GM18519 (cell line): ENCODE measurements around the gene CCL4L2.
"Not testable (repeated sequence)": the region's sequence is repeated elsewhere in the genome, so short reads cannot be mapped to it uniquely, and the experiment has no call there.

Experiments
- ATAC-seq: cut with Tn5 transposase; IDR thresholded peaks from one replicate; pipeline ENCODE4 v1.9.1; 2021; ENCODE audit warnings: mild to moderate bottlenecking, moderate library complexity; ENCODE audit not compliant: unreplicated experiment, low FRiP score

Gene CCL4L2

DNA sequence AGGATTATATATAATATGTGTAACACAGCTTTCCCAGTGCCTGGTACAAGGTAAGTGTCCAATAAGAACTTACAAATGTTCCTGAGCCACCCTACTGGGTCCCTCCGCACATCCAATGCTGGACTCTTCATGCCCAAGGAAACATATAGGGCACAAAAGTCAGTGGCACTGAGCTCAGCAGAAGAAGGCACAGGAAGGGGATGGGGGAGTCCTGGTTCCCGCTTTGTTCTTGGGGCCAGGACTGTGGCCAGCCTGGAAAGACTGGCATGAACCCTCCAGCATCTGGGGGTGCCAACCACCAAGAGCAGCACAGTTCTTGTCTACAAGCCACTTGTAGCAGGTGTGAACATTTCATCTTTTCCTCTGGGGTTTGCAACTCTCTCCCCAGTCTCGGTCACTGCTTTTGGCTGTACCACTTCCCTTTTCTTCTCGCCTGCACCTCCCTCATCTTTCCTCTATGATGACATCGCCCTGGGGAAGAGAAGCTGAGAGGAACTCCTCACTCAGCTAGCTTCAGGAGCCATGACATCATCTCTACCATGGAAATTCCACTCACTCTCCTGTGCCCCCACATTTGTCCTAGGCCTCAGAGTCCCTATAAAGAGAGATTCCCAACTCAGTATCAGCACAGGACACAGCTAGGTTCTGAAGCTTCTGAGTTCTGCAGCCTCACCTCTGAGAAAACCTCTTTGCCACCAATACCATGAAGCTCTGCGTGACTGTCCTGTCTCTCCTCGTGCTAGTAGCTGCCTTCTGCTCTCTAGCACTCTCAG lies at the start of gene CCL4L2:
Gene CCL4L2 (plus strand): TSS at position 625 of the 773 bp plus-strand sequence.
- not testable (repeated sequence) for ATAC-seq

DNA sequence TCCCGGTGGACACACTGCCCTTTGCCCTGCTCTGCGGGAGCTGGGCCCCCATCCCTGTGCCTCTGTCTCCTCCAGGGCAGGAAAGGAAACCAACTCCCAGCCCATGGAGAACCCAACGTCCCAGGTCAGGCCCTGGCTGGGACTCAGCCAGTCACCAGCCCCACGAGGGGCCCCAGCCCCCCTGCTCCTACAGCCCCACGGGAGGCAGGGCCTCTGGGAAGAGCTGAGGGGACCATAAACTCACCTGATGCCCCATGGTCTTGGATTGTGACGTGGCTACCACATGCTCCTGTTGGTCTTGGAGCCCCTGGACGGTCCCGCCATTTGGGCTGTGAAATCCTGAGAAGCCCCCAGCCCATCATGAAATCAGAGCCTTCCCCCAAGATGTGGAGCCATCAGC lies 42.0 kb upstream of the CCL4L2 start:
- not testable (repeated sequence) for ATAC-seq

DNA sequence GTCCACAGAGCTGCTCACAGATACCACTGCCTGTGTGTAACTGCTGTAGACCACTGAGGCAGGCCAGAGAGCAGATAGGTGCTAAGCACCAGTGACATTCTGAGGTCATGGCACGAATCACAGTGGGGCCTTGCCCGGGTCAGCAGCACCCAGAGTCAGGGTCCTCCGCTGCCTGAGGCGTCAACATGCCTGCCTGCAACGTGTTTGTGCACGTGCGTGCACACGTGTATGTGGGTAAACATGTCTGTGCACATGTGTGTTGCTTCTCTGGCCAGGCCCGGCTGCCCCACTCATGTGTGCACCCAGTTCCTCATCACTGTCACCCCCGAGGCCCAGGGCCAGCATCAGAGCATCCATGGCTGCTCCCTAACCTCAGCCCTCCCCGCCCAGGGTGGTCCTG lies 34.3 kb upstream of the CCL4L2 start, which contains the start of gene TBC1D3B:
Gene TBC1D3B (minus strand): TSS at position 101 of the 400 bp plus-strand sequence. CDS start 1,586 bp downstream, outside the sequence.
- ATAC-seq: not testable (repeated sequence)

DNA sequence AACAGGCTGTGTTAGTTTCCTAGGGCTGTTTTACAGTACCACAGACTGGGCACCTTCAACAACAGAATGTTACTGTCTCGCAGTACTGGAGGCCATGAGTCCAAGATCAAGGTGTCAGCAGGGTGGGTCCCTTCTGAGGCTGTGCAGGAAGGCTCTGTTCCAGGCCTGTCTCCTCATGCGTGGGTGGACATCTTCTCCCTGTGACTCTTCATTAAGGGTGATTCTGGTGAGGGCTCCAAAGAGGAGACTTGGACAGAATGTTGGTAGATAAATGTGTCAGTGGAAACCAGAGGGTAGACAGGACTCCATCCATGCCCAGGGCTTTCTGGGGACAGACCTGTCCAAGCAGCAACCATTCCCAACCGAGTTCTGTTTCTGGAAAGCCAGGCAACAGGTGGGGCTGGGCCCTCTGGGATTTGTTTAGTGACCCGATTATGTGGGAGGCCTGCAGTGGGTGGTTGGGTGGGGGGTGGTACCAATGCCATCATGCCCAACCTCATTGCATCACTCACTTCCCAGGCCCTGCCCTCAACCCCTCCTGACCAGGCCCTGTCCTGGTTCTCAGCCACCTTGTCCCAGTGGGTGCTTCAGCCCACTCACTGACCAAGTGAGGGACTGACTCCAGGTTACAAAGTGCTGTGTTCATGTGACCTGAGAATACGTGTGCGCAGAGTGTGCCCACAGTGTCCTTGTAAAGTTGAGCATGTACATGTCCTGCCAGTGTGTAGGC lies 29.3 kb upstream of the CCL4L2 start:
- ATAC-seq: not testable (repeated sequence)

DNA sequence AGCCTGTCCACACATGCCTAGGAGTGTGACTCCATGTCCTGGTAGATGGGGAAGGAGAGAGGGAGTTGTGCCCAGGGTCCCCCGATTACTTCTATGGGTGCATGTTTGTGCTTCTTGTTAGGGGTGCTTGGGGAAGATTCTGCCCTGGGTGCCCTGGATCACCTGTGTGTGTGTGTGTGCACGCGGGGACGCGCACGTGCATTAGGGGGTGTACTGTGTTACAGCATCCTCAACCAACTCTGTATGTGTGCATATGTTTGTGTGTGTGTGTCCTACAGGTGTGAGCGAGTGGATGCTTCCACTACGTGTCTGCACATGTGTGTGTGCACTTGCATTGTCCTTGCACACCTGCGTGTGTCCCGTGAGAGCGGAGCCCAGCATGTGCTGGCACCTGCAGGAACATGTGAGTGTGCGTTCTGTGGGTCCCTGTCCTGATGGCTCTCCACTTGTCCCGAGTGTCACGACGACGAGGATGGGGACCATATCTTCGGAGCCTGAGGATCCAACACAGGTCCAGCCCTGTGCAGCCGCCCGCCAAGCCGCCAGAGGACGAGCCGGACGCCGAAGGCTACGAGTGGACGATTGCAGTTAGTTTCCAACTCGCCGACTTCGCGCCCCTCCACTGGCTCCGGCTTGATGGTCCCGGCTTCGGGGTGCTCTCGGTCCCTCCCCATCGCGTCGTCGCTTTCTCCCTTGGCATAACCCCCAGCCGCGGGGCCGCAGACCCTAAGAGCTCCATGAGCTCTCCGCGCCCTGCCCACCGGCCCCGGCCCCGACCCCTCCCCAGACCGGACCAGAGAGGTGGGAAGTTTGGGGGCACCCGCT lies 28.5 kb upstream of the CCL4L2 start:
- ATAC-seq: no peak

DNA sequence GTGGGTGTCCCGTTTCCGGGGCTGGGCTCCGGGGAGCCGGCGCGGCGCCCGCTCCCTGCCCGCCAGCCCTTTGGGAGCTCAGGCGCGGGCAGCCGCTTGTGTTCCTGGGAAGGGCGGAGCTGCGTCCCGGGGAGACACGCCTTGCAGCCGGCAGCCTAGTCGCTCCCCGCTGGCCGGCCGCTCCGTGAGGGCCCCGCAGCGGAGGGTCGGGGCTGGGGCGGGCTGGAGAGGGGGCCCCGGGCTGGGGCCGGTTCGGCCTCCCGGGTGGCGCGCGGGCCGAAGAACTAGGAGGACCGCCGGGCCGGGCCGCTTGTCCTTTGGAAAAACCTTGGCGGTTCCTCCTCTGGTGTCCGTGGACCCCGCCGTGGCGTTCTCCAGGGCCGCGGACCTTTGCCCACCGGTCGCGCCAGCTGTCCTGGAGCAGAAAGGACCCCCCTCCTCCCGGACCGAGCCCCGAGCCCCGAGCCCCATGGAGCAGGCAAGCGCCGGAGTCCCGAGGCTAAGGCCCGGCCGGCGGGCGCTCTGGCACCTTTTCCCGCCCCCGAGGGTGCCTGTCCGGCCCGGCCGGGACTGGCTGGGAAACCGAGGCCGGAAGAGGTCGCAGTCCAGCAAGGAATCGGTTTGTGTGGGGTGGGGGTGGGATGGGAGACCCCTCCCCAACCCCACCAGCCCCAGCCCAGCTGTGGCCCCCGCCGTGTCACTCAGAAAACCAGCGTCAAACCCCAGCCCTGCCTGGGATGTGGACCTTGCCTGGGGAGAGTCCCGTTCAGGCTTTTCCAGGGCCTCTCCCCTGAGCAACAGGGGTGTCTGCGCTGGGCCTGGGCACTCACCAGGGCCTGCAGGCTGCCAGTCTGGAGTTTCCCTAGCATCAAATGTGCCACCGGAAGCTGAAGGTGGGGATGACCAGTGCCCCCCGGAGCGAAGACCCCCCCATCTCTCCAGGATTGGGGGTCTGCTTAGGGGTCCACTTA lies 27.6 kb upstream of the CCL4L2 start:
- ATAC-seq: no peak

DNA sequence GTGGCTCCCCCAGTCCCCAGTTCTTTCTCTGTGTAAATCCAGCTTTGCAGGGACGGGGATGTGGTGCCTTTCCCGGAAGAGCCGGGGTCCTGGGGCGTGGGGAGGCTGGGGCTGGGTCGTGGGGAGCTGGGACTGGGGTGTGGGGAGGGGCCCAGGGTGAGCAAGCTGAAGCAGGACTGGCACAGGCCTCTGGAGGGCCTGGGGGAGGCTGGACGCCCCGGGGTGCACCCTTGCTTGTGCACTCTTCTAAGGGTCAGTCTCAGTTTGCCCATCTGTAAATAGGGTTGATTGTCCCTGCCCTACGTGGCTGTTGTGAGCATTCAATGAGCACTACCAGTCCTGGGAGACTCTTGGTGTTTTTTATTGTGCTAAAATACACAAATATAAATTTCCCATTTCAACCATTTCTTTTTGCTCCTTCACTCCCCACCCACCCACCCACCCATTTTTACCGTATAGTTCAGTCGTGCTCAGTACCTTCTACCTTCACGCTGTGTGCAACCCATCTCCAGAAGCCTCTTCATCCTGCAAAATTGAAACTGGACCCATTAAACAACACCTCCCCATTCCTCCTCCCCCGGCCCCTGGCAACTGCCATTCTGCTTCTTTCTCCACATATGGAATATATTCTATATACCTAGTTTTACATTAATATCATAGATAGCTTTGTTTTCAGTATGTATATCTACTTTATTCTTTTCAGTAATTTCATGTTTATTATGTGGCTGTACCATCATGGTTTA lies 26.7 kb upstream of the CCL4L2 start:
- no peak for ATAC-seq

DNA sequence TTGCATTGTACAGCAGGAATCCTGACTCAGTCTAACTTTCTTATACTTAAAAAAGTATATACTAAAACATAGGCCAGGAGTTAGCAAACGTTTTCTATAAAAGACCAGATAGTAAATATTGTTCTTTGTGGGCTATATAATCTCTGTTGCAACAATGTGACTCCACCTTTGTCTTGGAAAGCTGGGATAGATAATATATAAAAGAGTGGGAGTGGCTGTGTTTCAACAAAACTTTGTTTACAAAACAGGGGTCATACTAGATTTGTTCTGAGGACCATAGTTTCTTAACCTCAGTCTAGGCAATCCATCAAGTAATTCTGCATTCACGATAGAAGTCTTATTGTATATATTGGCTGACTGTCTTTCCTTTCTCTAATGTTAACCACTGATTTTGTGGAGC lies 25.4 kb upstream of the CCL4L2 start:
- no peak for ATAC-seq

DNA sequence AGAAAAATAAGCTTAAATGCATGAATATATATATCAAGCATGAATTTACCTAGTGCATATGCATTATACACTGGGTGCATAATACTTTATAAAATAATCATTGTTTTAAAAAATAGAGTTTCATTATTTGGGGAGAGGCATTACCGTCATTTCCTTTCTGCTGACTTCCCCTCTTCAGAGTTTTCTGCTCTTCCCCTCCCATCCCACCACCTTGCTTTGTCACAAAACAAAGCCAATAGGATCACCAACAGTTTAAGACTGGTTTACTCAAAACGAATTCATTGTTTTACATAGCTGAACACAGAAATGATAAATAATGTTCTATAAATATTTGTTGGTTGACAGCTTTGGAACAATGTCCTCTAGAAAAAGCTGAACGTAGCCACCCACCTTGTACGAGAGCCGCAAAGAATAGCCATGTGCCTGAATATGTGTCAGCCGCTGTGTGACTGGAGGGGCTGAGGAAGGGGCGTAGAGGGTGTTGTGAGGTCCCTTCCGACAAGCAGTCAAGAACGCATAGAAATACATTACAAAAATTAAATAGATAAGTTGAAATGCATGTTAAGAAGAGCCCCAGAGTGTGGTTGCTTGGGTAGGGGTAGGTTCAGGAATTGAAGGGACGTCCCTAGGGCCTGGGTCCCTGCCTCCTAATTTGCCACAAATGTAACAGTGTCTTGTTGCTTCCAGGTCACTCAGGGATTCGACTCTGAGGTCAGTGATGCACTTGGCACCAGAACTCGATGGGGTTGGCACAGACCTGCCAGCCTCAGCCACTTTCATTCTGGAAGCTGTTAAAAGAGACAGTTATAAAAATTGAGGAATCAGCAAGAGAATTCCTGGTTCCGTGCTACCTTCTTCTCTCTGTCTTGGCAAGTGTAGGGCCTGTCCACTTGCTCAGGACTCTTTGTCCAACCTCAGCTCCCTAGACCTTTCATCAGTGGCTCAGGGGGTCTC lies 23.8 kb upstream of the CCL4L2 start:
- ATAC-seq: not testable (repeated sequence)

DNA sequence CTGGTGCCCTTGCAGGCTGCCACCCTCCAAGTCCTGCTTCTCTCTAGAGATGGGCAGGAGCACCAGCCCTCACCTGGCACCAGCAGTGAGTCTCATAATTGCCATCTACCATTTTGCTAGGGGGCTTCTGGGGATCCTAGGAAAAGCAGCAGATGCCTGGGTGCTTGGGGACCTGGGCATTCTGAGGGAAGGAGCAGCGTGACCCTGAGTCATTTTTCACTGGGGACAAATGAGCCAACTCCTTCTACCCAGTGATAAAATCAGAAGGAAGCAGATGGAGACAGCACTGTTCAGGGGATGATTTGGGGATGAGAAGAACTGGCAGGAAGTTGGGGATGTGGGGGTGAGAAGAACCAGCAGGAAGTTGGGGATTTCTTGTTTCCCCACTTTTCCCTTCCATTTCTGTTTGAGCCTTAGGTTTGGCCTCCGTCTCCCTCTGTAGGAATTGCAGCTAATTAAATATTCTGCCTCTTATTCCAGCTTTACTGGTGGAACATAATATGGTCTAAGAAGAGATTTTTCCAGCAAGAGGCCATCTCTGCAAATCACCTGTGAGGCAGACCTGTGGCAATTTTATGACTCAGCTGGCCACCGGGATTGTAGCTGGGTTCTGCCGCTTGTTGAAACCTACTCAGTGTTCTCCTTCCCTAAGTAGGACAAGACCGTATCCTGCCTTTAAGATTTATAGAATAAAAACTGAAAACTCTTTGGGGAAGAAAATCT lies 22.8 kb upstream of the CCL4L2 start:
- ATAC-seq: not testable (repeated sequence)

DNA sequence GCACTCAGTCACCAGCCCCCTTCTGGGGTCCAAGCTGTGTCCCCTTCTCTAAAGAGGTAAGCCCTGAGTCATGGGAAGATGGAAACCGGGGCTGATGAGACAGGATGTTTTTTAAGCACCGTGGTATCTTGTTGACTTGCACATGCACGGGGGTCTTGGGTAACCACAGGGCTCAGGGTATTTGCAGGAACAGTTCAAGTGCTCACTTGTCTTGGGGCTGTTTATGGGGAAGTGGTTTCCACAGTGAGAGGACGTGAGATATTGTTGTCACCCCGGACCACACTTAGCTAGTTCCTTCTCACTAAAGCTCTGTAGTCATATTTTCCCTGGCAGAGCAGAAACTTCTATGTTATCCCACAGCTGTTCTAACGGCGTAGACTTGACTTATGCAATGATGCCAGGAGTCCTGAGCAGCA lies 22.0 kb upstream of the CCL4L2 start:
- no peak for ATAC-seq

DNA sequence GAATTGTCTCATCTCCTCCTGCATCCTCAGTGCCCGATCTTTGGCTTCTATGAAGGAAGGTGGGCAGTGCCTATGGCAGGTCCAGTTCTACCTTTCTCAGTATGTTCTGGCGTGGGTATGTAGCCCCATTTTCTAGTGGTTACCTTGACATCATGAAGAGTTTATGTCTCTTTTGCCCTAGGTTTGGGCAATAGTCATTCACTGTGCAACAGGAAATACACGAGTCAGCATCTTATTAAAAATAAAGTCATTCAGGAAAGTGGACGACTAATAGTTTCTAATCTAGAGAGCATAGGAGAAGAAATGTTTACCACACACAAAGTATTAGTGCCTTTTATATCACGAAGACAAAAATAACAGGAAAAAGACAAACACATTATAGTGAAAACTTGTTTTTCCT lies 20.9 kb upstream of the CCL4L2 start:
- not testable (repeated sequence) for ATAC-seq

DNA sequence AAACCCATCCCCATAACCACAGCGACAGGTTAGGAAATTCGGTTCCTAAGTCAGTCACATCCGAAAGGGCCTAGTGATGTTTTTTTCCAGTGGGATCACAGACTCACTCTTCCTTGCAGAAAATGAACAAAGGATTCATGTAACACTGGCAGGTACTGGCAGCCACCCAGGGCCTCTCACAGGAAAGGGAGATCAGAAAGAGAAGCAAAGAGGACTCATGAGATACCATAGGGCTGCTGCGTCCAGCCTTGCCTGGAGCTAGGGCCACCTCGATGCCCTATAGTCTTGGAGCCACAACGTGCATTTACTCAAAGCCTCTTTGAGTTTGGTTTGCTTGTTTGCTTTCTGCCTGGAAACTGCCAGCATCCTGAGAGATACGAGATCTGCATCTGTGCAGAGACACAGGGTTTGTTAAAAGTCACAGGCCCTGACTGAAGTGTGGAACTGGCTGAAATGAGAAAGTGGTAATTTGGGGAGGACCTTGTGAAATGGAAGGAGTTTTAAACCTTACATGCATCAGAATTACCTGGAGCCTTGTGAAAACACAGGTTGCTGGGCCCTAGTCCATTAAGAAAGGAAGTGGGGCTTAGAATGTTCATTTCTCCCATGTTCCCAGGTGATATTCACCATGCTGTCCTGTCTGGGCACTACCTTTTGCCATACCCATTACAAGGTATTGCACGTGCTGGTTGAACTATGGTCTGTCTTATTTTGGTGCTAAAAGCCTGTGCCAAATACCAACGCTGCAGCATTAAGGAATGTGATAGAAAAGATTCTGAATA lies 20.1 kb upstream of the CCL4L2 start:
- ATAC-seq: not testable (repeated sequence)

DNA sequence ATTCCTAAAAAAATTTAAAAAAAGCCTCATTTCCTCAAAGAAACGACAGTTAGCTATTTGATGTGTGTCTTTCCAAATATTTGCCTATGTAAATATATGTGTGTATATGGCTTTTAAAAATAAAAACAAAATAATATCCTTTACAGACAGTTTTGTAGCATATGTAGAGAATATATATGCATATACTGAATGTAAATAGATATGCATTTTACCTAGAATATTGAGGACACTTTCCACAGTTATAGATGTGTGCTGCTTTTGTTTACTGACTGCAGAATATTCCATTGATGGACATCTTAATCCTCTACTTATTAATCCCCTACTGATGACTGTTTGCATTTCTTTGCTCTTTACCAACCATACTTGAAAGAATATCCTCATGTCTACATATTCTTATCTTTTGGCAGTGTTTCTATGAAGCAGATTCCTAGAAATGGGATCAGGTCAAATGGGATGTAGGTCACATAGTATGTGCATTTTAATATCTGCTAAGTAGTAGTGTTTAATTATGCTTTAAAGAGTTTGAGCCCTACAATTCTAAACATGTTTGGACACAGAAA lies 17.6 kb upstream of the CCL4L2 start:
- no peak for ATAC-seq

DNA sequence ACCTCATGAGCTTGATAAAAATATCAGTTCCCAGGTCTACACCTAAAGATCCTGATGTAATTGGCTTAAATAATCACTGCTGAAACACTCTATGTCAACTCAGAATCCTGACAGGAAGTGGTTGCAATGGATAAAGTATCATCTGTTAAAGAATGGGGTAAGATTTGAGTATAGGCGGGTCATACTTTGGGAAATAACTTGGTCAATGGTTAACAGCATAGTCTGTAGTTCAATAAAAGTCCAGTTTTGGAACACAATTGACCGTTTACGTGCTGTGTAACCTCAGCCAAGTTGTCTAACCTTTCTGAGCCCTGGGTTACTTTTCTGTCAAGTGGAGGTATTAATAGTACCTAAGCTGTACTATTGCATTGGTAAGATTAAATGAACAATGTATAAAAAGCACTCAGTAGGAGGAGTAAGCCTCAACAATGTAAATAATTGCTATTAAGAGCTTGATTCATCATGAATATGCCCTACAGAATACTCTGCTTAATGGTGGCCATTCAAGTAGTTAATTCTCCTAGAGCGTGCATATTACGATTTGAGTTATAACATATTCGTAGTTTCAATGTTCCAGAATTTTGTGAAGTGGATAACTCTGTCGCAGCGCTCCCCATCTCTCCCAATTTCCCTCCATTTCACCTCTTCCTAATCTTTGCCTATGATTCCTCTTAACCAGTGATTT lies 16.6 kb upstream of the CCL4L2 start:
- ATAC-seq: not testable (repeated sequence)
